ENCODE measurements around the gene KPNA3. TPM values are rescaled to one million over a fixed set of nuclear protein-coding genes. Genes with fewer than 3 reads are reported as not detected.

The KPNA3 gene
- total RNA-seq, 1 donor = 46.6 TPM

DNA sequence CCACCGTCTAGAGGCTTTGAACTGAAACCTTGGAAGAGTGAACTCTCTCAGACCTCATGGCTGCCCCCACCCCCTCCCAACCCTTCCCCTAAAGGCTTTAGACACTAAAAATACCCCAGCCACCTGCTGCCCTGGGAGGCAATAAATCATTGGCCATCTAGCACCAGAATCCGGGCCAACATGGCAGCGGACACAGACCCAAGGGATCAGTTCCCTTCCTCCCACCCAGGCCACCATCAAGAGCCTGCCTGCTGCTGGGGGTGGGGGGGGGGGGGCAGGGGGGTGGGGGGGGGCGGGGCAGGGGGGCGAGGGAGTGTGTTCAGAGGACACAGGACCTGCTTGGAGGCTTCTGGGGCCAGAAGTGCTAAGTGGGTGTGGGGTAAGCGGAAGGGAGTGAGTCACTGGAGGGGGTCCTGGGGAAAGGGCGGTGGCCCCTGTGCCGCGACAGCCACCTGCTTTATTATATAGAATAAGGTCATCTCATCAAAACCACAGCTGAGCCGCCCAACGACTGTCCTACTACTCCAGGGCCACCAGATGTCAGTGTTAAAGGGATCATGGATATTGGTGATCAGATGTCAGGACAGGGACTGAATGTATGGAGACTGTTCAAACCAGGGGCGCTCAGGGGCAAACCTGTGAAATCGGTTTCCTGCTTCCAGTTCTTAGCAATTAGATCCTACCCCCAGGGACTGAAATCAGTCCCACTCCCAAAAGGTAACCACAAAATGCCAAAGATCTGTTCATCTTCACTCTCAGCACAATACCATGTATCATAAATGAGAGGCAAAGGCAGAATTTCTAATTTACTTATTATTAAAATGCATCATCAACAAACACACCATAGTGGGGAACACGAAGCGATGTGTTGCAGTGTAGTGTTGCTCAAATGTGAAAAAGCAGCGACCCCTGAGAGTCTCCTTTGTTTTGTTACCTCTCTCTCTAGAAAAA is 139.9 kb downstream of the KPNA3 start:
- peak; percentile 31 for TF ChIP-seq CTCF (IDR thresholded peaks at IDR 0.05; ENCODE audit: insufficient read depth, low read length)
- no peak for DNase-seq (ENCODE audit: low read depth)

DNA sequence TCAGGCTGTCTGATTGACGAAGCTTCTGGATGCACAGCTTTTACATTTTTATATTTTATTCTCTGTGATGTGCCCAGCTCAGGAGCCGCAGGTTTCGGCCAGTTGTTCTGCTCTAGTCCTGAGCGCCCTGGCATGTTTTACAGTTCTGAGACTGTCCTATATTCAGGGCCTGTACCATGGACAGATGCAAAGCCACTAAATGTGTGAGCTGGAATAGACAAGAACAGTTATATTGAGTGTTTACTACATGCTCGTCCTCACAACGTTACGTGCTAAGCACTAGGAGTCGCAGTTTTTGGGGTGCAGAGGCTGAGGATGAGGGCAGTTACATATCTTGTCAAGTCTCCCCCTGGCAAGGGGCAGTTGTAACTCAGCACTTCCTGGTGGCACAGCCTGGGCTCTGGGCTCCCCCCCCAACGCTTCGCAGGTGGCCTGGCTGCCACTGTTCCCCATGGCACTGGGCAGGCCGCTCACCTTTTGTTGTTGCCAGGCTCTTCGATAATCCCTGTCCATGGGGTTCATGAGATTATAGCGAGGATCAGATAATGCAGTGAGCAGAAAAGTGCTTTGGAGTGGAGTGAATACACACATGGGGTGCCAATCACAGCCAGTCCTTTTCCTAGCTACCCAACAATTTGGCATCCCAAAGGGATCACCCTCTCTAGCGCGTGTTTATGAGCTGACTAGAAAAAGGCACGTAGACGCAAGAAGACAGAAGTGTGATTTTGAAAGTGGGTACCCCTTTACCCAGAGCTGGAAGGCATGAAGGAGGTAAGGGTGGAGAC is 140.7 kb downstream of the KPNA3 start:
- no peak for DNase-seq (ENCODE audit: low read depth)
- no peak overlapping the region for H3K4me3 ChIP-seq (ENCODE audit: low read depth, low read length)
- no peak for TF ChIP-seq CTCF (IDR thresholded peaks at IDR 0.05; ENCODE audit: insufficient read depth, low read length)

More for the DNA sequence above, 139.9 kb downstream of the KPNA3 start:
- no peak overlapping the region for H3K4me3 ChIP-seq (ENCODE audit: low read depth, low read length)

DNA sequence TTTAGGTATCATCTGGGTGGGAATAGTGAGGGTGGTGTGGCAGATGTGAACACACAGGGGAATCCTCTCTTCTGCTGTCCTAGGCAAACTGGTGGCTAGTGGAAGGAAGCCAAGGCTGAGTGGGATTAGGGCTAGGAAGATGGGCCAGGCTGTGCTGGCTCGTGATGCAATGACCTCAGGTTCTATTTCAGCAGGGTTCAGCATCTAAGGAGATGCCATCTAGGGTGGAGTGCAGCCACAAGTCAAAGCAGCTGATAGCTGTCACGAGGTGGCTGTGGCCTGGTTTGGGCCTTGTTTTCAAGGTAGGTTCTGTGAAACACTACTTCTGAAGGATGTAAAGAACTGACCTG is 142.5 kb downstream of the KPNA3 start:
- TF ChIP-seq CTCF (IDR thresholded peaks at IDR 0.05; ENCODE audit: insufficient read depth, low read length) = no peak
- H3K4me3 ChIP-seq (ENCODE audit: low read depth, low read length) = no peak overlapping the region
- DNase-seq (ENCODE audit: low read depth) = no peak

Other genes starting within 250 kb of the KPNA3 start
- gene RCBTB1, start 207.1 kb downstream of the KPNA3 start, total RNA-seq (ENCODE audit: low replicate concordance) = 24.0 and 40.7 TPM in 2 replicates
- not detected in 2 replicates for gene ARL11, start 164.2 kb downstream of the KPNA3 start, total RNA-seq (ENCODE audit: low replicate concordance)
- gene EBPL, start 101.2 kb downstream of the KPNA3 start, total RNA-seq (ENCODE audit: low replicate concordance) = 37.1 and 47.0 TPM in 2 replicates
- 2.4 and 5.3 TPM in 2 replicates for gene SPRYD7, start 143.7 kb upstream of the KPNA3 start, total RNA-seq (ENCODE audit: low replicate concordance)
- 19.4 and 25.6 TPM in 2 replicates for gene TRIM13, start 204.4 kb upstream of the KPNA3 start, total RNA-seq (ENCODE audit: low replicate concordance)
- gene KCNRG, start 222.8 kb upstream of the KPNA3 start, total RNA-seq (ENCODE audit: low replicate concordance) = 1.4 and 2.9 TPM in 2 replicates

All from fibroblast of the aortic adventitia (primary cell).